HG02884 (cell line): ENCODE data around the gene LRCH3.
"Not testable (repeated sequence)": the region's sequence is repeated elsewhere in the genome, so short reads cannot be mapped to it uniquely, and the experiment has no call there.

Source experiments
- ATAC-seq: cut with Tn5 transposase; IDR thresholded peaks from one replicate; pipeline ENCODE4 v1.9.1; 2021; ENCODE audit warnings: mild to moderate bottlenecking, moderate library complexity; ENCODE audit not compliant: unreplicated experiment

LRCH3 gene

DNA sequence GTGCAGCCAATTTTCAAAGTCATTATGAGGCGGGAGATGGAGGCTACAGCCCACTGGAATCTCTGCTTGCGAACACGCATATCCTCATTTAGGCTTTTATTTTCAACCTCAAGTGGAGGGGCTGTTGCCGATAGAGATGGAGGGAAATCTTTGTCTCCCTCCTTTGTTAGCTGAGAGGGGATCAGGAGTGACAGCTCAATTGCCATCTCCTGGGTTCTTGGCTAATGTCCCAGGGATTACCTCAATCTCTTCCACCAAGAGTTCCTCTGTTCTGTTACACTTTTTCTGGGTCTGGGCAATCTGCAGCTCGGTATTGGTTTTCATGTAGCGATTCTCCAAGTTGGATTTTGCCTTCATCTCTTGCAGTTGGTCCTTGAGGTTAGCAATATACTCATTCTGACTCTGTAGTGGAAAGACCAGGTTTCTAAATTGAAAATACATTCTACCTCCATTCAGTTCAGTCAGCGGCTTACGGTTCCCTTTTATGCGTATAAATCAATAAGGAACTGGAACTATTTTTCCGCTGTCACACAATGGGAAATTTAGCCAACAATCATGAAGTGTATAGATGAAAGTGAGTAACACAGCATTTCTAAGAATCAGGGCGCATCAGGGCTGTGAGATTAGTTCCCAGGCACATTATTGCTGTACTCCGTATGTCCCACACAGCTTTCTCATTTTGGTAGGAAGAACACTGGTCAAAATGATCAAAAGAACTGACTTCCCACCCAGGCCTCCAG, 122.8 kb downstream of the LRCH3 start:
- no peak for ATAC-seq

GRCh38 chr3:197921429-197922275, 130.6 kb downstream of the LRCH3 start:
- not testable (repeated sequence) for ATAC-seq

DNA sequence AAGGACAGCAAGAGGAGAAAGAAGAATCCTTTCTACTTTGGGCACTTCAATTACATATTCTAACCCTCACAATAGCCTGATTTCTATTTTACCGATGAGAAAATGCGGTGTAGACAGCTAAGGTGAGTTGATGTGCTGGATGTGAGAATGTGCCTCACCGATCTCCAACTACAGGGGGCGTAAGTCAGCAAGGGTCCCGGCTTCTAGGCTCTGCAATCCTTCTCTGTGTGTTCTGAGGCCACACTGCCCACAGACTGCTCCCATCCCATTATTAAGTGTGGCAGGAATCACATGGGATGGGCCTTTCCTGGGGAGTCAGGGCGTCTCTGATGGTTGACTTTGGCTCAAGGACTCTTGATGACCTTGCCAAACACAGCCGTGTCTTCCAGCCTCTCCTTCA, 135.4 kb downstream of the LRCH3 start:
- ATAC-seq = no peak

GRCh38 chr3:197927578-197927977, 136.5 kb downstream of the LRCH3 start:
- ATAC-seq = not testable (repeated sequence)

DNA sequence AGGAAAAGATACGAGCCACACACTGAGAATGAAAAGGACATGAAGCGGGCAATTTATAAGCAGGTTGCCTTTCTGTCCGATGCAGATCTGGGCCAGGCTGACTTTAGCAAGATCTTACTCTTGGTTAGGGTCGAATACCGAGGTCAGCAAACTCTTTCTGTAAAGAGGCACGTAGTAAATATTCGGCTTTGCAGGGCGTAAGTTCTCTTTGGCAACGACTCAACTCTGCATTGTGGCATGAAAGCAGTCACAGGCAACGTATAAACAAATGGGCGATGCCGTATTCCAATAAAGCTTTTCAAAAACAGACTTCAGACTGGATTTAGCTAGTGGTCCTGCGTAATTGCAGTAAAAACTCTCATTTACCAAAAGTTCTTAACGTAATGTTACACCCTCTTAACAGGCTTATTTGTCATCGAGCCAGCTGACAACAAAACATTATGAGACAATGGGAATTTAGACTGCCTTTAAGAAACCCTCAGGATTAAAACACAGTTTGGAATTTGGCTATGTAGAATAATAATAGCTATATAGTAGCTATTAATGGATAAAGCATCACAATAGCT, 145.8 kb downstream of the LRCH3 start:
- no peak for ATAC-seq
